HepG2 (cell line): Measurements from ENCODE around the gene GGA1. TPM values are rescaled to one million over a fixed set of nuclear protein-coding genes. Genes with fewer than 3 reads are reported as not detected.

Experiments
- BRD4 ChIP-seq: sonication (generic); formaldehyde crosslinking; IDR thresholded peaks from 2 replicates; pipeline ENCODE4 v1.4.0; 2020; ENCODE audit warnings: missing genetic modification reagents
- ETV5 ChIP-seq: IDR thresholded peaks from 2 replicates; pipeline ENCODE4 v1.6.1; 2018; ENCODE audit warnings: missing biosample characterization, missing genetic modification reagents, inconsistent platforms, borderline replicate concordance
- GTF2F1 ChIP-seq: fragments of 150-350 bp; IDR thresholded peaks from 2 replicates; pipeline ENCODE4 v1.6.1; 2014; ENCODE audit warnings: low read length
- IRF1 ChIP-seq: sonication (generic); formaldehyde crosslinking; IDR thresholded peaks from 2 replicates; pipeline ENCODE4 v1.4.0; 2020; ENCODE audit warnings: low read depth, mild to moderate bottlenecking, missing genetic modification reagents
- MAFF ChIP-seq: IDR thresholded peaks from 2 replicates; pipeline ENCODE4 v1.6.1; 2011; ENCODE audit warnings: low read depth, low read length, improper control_type of control experiment
- MED1 ChIP-seq: sonication (generic); formaldehyde crosslinking; IDR thresholded peaks from 2 replicates; pipeline ENCODE4 v1.4.0; 2020; ENCODE audit warnings: missing genetic modification reagents
- MIXL1 ChIP-seq: IDR thresholded peaks from 2 replicates; pipeline ENCODE4 v1.6.1; 2016
- NCOA1 ChIP-seq: sonication (generic); formaldehyde crosslinking; IDR thresholded peaks from 2 replicates; pipeline ENCODE4 v1.9.0; 2021; ENCODE audit warnings: missing genetic modification reagents
- NFRKB ChIP-seq: fragments of 450-650 bp; IDR thresholded peaks from 2 replicates; pipeline ENCODE4 v1.6.1; 2017
- PHF21A ChIP-seq: sonication (generic); formaldehyde crosslinking; IDR thresholded peaks from 2 replicates; pipeline ENCODE4 v1.5.0; 2020; ENCODE audit warnings: mild to moderate bottlenecking, missing genetic modification reagents
- PHF5A ChIP-seq: IDR thresholded peaks from one replicate; pipeline ENCODE4 v1.6.1; 2018; ENCODE audit warnings: low read depth, missing genetic modification reagents; ENCODE audit not compliant: unreplicated experiment
- RBM39 ChIP-seq: fragments of 200-400 bp; formaldehyde crosslinking; IDR thresholded peaks from one replicate; pipeline ENCODE4 v1.6.1; 2018; ENCODE audit warnings: antibody characterized with exemption, mild to moderate bottlenecking, low read depth, low read length; ENCODE audit not compliant: poor library complexity, severe bottlenecking
- RFXANK ChIP-seq: IDR thresholded peaks from 2 replicates; pipeline ENCODE4 v1.6.1; 2016
- SCMH1 ChIP-seq: sonication (generic); formaldehyde crosslinking; IDR thresholded peaks from 2 replicates; pipeline ENCODE4 v1.9.0; 2021; ENCODE audit warnings: missing genetic modification reagents, mild to moderate bottlenecking, borderline replicate concordance
- SMAD3 ChIP-seq: sonication (generic); formaldehyde crosslinking; IDR thresholded peaks from 2 replicates; pipeline ENCODE4 v1.4.0; 2020; ENCODE audit warnings: missing genetic modification reagents
- SMAD9 ChIP-seq: sonication (generic); formaldehyde crosslinking; IDR thresholded peaks from 2 replicates; pipeline ENCODE4 v1.5.1; 2020; ENCODE audit warnings: mild to moderate bottlenecking, missing genetic modification reagents
- SRY ChIP-seq: sonication (generic); formaldehyde crosslinking; IDR thresholded peaks from 2 replicates; pipeline ENCODE4 v1.8.0; 2022; ENCODE audit warnings: mild to moderate bottlenecking, missing genetic modification reagents
- TBX2 ChIP-seq: sonication (generic); formaldehyde crosslinking; IDR thresholded peaks from 2 replicates; pipeline ENCODE4 v1.5.0; 2020; ENCODE audit warnings: missing genetic modification reagents, mild to moderate bottlenecking, borderline replicate concordance
- TP53 ChIP-seq: sonication (generic); formaldehyde crosslinking; conservative IDR thresholded peaks from 2 replicates; pipeline ENCODE4 v1.4.0; 2020; ENCODE audit warnings: missing genetic modification reagents
- TRAFD1 ChIP-seq: sonication (generic); formaldehyde crosslinking; IDR thresholded peaks from 2 replicates; pipeline ENCODE4 v1.5.1; 2020; ENCODE audit warnings: missing genetic modification reagents, mild to moderate bottlenecking, borderline replicate concordance
- U2AF2 ChIP-seq: fragments of 200-400 bp; formaldehyde crosslinking; IDR thresholded peaks from 2 replicates; pipeline ENCODE4 v1.6.1; 2017; ENCODE audit warnings: low read depth, mild to moderate bottlenecking, low read length
- ZC3H13 ChIP-seq: sonication (generic); formaldehyde crosslinking; IDR thresholded peaks from 2 replicates; pipeline ENCODE4 v1.8.1; 2023; ENCODE audit warnings: mild to moderate bottlenecking, missing genetic modification reagents, moderate library complexity
- ZNF160 ChIP-seq: sonication (generic); formaldehyde crosslinking; IDR thresholded peaks from 2 replicates; pipeline ENCODE4 v1.8.0; 2022; ENCODE audit warnings: mild to moderate bottlenecking, inconsistent platforms, missing genetic modification reagents
- ZNF337 ChIP-seq: sonication (generic); formaldehyde crosslinking; IDR thresholded peaks from 2 replicates; pipeline ENCODE4 v1.5.1; 2020; ENCODE audit warnings: missing genetic modification reagents, low read depth, mild to moderate bottlenecking, borderline replicate concordance
- ZNF562 ChIP-seq: sonication (generic); formaldehyde crosslinking; IDR thresholded peaks from 2 replicates; pipeline ENCODE4 v1.8.0; 2022; ENCODE audit warnings: missing genetic modification reagents, borderline replicate concordance
- ZSCAN9 ChIP-seq: IDR thresholded peaks from 2 replicates; pipeline ENCODE4 v1.6.1; 2016; ENCODE audit warnings: borderline replicate concordance
- ZUFSP ChIP-seq: sonication (generic); formaldehyde crosslinking; IDR thresholded peaks from 2 replicates; pipeline ENCODE4 v1.9.0; 2021; ENCODE audit warnings: missing genetic modification reagents, mild to moderate bottlenecking, borderline replicate concordance
- polyA plus RNA-seq, 8 experiments: library from polyadenylated mRNA; depleted of rRNA in 3 of 8; stranded (reverse) in 7 of 8; unstranded in 1 of 8; fragments of >200 nt; fragmentation: Illumina TruSeq in 4 of 8; extraction: Trizol in 4 of 8; gene quantifications; 2 replicates each; pipeline versions ENCODE4 v1.2.1 to v1.2.3, GENCODE V29; 2011 to 2016; ENCODE audit warnings: low read depth in 4 of 8, missing spikeins in 1 of 8, mixed read lengths in 1 of 8; ENCODE audit not compliant: insufficient read depth in 1 of 8
- total RNA-seq, 5 experiments: library from RNA; depleted of rRNA; stranded (reverse); fragments of >200 nt; fragmentation: Illumina TruSeq; extraction: Trizol; gene quantifications; 2 replicates each; pipeline ENCODE4 v1.2.3, GENCODE V29; 2016; ENCODE audit warnings: low read depth in 1 of 5

GGA1 gene
- total and polyA plus RNA-seq, 2 of the 13 experiments (the other 11 are each of a cell fraction or from before 2014, with no cell fraction given), result 29.1 to 87.2 TPM

GRCh38 chr22:37563153-37564081 is 45.2 kb upstream of the GGA1 start (continued):
- TF ChIP-seq SCMH1 (CRISPR knock-in tag), result no peak
- TF ChIP-seq PHF5A, result peak; percentile 34
- TF ChIP-seq ZC3H13 (CRISPR knock-in tag), result no peak
- no peak for TF ChIP-seq U2AF2
- TF ChIP-seq BRD4 (CRISPR knock-in tag), result no peak
- no peak for TF ChIP-seq RBM39
- no peak for TF ChIP-seq SRY (CRISPR knock-in tag)
- no peak for TF ChIP-seq ZUFSP (CRISPR knock-in tag)
- no peak for TF ChIP-seq NFRKB
- peak; percentile 72 for TF ChIP-seq TBX2
- TF ChIP-seq ZSCAN9 (CRISPR knock-in tag), result no peak
- TF ChIP-seq MIXL1 (CRISPR knock-in tag), result no peak
- TF ChIP-seq GTF2F1, result no peak
- TF ChIP-seq MED1, result peak; percentile 80
- peak; percentile 11; the same call in 1 of the 2 replicates for TF ChIP-seq SMAD3 (CRISPR knock-in tag)
- TF ChIP-seq ZNF337 (CRISPR knock-in tag), result 0 out of 2 replicates have a peak, but pooled peaks have one; percentile 53
- no peak for TF ChIP-seq RFXANK (CRISPR knock-in tag)
- TF ChIP-seq ZNF562 (CRISPR knock-in tag), result no peak
- TF ChIP-seq PHF21A (CRISPR knock-in tag), result 0 out of 2 replicates have a peak, but pooled peaks have one; percentile 19
- TF ChIP-seq TP53, result no peak
- no peak for TF ChIP-seq TRAFD1 (CRISPR knock-in tag)
- no peak for TF ChIP-seq IRF1
- no peak; the same call in 1 of the 2 replicates for TF ChIP-seq MAFF
- TF ChIP-seq SMAD9 (CRISPR knock-in tag), result no peak
- TF ChIP-seq NCOA1 (CRISPR knock-in tag), result no peak
- peak; percentile 9; the same call in 1 of the 2 replicates for TF ChIP-seq ETV5 (CRISPR knock-in tag)
- no peak for TF ChIP-seq ZNF160 (CRISPR knock-in tag)
